GM18870 (cell line): ENCODE data around the gene DPYSL5.

Experiments
- ATAC-seq: cut with Tn5 transposase; IDR thresholded peaks from one replicate; pipeline ENCODE4 v1.9.1; 2021; ENCODE audit warnings: moderate library complexity; ENCODE audit not compliant: unreplicated experiment

Gene DPYSL5

DNA sequence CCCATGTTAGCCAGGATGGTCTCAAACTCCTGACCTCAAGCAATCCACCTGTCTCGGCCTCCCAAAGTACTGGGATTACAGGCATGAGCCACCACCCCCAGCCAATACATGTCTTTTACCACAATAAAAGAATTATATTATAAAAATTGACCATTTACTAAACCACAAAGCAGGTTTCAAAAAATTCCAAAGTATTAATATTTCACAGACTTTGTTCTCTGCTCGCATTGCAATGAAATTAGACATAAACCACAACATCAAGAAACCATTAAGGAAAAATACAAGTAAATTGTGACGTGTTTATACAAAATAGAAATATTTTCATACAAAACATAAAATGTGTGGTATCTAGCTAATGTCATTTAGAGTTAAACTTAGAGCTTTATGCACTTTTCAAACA is 109.1 kb downstream of the DPYSL5 start:
- ATAC-seq: no peak

DNA sequence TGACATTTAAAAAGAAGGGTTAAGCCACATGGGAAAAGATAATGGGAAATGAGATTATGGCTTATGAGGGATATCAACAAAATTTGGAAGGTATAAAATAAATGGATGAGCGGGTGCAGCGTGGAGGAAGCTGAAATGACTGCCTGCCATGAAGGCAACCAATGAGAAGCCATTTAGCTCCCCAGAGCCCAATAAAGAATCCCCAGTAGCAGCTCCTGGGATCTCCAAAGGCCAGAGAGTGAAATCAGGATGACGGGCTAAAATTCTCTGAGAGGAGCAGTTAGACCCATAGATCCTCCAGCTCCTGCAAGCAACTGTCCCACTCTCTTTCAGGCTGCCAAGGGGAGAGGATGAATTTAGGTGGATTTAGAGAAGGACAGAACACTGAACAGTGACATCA is 109.6 kb downstream of the DPYSL5 start:
- ATAC-seq: no peak

DNA sequence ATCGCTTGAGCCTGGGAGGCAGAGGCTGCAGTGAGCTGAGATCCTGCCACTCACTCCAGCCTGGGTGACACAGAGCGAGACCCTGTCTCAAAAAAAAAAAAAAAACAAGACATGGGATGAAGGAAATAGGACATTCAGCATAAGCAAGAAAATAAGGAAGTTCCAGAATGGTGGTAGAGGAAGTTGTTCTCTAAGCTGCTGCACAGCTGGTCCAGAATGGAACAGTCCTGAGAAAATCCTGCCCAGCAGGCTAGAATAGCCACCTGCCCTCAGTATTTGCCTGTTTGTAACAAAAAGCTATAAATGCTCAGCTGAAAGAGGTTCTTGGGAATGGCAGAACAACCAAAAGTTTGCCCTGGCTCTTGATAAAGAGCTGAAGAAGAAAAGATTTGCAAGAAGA is 111.4 kb downstream of the DPYSL5 start:
- no peak for ATAC-seq

DNA sequence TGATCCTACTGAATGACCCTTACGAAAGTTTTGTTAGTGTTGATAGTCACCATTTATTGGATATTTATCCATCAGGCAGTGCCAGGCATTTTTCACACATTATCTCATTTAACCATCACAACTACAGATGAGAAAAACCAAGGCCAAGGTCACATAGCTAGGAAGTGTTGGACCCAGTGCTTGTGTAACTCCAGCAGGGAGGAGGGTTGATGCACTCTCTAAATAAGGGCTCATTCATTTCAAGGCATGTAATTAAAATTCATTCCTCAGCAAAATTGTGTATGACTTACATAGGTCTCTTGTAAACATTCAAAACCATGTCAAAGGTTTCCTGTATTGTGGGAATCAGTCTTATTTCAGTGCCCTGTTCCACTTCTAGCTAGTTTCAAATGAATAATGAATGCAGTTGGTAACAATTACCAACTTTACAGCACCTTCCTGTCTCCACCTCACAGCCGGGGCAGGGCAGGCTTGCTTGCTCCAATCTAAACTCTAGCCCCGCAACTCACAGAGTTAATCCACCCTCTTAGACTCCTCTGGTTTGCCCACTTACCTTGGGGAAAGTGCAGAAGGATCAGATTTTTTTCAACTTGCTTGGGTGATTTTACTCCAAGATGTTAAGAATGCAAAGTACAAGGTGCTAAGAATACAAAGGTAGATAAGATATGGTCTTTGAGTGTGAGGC is 116.7 kb downstream of the DPYSL5 start:
- ATAC-seq: no peak

DNA sequence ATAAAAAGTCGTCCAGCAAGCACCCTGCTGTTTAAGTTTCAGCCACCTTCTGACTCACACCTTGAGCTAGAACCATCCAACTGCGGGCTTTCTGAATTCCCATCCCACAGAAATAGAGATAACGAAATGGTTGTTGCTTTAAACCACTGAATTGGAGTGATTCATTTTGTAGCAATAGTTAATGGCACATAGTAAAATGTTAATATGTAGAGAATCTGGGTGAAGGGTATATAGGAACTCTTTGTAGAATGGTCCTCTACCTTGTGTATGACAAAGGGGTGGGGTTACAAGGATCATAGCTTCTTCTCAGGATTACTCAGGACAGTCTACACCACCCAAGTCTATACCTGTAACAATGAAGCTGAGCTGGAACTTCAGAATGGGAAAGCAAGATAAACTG is 120.1 kb downstream of the DPYSL5 start:
- no peak for ATAC-seq

DNA sequence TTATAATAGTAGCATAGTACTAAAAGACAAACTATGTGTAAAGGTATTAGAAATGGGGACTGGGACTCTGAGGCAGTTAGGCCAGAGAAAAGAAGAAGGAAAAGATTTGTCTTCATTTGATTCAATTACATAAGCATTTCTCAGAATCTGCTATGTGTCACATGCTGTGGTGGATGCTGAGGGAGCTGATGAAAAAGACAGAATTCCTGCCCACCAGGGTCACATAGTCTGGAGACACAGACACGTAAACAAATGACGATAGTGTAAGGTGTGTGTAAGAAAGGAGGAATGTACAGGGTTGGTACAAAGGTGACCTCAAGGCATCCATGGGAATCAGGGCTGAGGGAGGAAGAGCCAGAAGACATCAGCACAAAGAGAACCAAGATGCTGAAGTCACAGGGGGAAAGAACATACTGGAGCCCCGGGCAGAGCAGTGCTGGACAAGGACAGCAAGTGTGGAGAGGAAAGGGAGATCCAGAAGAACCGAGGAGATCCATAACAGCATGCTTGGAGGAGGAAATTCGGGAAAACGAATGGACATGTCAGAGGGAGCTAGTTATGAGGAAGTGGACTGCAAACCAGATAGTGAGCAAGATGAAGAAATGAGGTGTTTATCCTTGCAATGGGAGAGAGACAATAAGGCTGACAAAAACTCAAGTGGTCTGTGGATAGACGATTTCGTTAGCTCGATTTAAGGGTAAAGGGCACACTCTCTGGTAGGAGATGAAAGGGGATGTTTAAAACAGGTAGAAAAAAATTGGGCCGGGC is 121.3 kb downstream of the DPYSL5 start:
- no peak for ATAC-seq

DNA sequence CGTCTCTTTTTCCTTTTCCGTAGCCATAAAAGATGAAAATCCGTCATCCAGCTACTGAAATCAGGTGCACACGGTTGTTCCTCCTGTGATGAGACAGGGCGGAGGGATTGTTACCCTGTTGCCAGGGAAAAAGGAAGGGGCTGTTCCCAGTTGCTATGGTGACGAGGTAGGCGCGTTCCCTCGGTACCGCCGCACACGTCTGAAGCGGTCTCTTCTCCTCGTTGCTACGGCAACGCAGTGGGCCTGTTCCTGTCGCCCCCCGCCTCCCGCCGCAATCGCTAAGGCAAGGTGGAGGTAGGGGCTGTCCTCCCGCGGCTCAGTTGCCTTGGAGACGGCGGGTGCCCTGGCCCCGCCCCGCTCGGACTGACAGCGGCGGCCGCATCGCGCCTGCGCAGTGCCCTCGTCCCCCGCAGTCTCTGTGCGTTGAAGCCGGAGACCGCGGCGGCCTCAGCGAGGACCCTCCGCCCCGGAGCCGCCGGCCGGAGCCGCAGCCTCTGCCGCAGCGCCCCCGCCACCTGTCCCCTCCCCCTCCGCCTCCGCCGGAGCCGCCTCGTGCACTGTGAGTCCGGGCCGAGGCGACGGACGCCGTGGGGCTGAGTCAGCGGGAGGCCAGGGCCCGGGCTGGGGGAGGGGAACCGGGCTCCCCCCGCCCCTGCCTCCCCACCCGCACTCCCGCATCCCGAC is 122.5 kb downstream of the DPYSL5 start, which contains the start of gene MAPRE3:
Gene MAPRE3, plus strand, starts transcription at position 394 of the 684 bp plus-strand sequence. CDS start 51,582 bp downstream, outside the sequence.
- ATAC-seq: no peak

DNA sequence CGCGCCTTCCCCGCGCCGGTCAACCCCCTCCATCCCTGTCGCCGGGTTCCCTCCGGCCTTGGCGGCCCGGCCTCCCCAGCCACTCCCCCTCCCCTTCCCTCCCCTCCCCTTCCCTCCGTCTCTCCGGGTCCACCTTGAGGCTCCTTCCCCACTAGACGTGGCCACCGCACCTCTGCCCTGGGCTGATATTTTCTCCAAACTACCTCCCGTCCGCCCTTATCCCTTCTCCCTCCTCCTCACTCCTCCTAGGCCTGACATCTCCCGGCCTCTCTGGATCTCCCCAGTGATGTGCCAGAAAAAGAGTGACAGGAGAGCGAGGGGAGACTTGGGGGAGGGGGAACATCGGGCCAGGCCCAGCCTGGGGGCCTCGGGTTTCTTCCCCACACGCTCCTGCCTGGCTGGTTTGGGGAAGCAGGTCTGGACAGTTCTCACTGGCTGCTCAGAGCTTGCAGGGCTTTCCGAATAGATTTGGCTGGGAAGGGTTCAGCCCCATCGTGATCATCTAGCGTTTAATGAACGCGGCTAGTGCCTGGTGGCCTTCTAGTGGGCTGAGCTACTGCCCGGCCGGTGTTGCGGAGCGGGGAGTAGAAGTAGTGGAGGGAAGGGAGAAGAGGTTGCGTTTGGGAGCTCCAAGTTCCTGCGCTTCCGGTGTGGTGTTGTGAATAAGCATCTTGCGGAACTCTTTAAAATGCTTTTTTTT is 123.1 kb downstream of the DPYSL5 start:
- no peak for ATAC-seq

DNA sequence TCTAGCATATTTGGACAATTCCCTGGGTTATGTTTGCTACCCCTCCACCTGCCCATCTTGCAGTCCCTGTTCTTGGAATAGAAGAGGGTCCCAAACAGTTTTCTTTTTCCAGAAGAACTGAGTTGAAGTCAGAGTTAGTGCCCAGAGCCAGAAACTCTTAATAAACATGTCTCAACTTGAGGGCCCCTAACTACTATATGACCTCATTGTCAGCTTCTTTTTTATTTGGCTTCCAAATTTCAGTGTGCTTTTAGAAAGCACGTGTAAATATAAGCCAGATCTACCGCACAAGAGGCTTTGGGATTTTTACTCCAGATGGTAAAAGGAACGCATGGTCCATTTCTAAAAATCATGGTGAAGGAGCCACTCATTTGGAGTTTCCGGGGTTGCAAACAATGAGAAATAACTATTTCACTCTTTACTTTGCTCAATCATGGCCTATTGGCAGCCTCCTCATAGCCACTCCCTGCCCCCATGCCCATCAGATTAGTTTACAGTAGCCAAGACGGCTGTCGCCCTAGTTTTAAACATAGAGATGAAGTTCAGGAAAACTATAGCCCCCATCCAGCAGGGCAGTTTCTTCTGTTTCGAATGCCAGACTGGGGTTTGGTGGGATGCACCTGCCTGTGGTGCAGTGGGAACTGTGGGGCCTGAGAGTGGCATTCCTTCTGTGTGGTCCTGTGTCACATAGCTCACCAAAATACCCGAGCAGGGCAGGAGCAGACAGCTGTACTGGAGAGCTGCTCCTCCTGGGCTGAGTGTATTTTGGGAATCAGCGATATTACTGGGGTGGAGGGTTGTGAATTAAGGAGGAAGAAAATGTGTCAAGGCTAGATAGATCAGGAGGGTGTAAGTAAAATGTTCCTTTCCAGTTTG is 124.2 kb downstream of the DPYSL5 start:
- no peak for ATAC-seq

DNA sequence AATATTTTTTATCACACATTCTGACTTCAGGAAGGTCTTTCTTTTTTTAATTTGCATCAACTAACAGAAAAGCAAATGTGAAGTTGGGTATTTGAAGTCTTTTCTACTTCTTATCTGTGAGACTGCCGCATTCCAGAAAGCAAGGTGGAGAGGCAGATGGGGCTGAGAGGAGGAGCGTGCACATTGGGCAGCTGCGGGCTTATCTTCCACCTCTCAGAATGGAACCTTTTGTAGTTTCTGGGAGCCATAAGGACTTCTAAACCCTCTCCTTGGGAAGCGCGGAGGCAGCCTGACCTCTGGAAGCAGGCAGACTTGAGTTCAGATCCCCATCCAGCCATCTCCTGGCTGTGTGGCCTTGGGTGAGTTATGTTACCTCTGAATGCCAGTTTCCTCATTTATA is 126.4 kb downstream of the DPYSL5 start:
- ATAC-seq: no peak

DNA sequence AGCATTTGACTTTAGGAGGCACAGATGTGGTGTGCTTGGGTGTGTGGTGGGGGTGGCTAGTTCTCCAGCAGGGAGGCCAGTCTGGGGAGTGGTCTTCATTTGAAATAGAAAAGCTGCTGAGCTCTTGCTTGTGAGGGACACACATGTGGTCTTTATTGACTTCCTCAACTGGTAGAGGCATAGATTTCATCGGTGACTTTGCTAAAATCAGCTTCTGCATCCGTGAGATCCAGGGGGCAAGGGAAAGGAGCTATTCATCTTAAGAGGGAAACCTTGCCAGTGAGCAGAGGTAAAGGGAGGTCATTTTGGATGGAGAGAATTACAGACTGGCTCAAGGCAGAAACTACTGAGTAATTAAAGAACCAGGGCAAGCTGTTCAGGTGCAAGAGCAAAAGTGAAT is 127.2 kb downstream of the DPYSL5 start:
- ATAC-seq: no peak

DNA sequence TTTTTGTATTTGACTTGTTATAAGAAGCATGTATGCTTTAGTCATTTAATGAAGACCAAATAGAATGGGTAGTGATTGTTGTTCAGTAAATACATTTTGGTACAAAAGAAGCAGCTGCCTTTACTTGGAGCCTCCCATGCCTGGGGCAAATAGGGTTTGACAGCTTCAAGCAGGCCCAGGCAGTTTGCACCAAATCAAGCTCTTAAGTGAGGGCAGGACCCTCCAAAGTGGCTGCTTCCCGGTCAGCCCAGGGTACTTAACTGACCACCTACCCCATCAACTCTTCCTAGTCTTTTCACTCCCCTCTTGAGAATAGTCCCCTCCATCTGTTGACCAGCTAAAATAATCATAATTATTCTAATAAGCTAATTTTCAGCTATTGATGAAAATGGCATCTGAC is 127.7 kb downstream of the DPYSL5 start:
- no peak for ATAC-seq

DNA sequence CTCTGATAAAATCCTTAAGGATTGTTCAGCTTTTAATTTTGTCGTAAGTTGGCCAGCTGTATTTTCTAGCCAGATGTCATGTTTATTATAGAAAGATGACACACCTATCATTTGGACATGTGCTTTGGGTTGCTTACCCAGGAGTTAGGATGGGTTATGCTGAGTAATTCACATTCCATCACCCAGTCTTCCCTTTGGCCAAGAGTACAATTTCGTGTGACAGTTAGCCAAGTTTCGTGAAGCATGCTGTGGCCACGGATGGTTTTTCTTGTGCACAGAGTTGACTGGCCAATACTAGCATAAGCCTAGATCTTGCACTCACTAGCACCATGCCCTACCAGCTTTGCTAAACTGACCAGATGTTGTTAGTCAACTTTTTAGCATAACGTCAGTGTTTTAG is 128.3 kb downstream of the DPYSL5 start:
- ATAC-seq: no peak

DNA sequence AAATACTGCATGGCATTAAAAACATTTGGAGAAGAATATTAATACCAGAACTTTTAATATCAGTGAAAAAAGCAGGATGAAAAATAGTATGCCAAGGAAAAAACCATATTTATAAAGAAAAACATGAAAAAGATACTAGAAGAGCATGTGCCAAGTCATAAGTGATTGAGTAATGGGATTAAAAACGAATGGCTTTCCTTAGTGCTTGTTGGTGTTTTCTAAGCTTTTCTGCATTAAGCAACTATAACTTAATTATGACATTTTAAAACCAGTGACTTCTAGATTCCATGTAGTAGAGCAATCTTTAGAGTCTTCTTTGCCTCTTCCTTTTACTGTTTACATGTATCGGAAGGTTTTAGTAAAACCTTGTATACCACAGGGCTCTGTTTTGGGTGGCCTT is 129.1 kb downstream of the DPYSL5 start:
- ATAC-seq: no peak

DNA sequence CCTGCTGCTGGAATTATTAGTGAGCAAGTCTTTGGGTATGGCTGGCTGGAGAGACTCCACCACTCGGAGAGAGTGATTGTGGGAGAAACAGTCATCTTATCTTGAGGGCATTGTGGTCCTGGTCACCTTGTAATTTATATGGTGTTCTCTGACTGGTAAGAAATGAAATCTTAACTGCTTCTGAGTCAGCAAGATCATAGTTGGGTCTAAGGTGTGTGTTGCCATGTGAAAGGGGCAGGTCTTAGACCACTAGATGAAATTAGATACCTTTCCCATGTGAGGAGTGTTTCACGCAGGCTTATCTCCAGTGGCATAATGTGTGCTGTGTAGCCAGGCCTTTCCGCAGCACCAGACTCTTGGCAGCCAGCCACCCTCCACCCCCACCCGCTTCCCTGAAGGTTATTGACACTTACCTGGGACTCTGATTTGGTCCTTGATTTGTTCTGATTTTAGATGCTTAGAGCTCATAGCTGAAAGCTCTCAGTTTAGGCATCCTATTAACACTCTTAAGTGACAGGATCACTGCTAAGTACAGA is 130.2 kb downstream of the DPYSL5 start:
- no peak for ATAC-seq

DNA sequence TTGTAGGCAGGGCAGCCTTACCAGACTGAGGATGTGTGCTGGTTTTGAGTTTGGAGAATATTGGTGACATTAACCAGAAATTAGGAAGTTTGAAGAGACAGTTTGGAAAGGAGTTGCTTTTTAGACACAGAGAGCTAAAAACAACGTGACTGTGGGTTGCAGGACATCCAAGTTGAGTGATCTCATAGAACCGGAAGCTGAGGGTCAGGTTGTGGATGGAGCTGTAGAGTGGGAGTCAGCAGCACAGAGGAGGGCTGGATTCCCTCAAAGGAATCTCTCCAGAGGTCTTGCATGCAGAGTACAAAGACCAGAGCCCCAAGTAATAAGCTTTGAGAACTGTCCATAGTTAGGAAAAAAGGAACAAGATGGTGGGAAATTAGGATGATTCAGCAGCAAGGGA is 131.8 kb downstream of the DPYSL5 start:
- ATAC-seq: no peak

DNA sequence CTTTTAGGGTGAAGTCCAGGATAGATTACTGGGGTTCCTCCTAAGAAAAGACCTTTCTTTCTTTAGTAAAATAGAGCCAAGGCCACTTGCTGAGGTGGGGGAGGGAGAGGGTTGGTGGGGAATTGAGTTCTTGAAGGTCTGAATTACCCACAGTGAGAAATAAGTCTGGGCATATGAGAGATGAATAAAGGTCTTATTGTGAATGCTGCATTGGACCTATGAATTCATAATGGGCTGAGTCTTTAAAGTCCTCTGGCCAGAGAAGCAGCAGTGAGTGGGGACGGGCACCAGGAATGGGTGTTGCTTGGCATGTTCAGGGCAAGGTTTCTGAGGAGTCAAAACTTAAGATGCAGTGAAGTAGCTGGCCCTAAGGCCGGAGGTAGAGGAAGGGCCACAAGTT is 133.0 kb downstream of the DPYSL5 start:
- ATAC-seq: no peak

DNA sequence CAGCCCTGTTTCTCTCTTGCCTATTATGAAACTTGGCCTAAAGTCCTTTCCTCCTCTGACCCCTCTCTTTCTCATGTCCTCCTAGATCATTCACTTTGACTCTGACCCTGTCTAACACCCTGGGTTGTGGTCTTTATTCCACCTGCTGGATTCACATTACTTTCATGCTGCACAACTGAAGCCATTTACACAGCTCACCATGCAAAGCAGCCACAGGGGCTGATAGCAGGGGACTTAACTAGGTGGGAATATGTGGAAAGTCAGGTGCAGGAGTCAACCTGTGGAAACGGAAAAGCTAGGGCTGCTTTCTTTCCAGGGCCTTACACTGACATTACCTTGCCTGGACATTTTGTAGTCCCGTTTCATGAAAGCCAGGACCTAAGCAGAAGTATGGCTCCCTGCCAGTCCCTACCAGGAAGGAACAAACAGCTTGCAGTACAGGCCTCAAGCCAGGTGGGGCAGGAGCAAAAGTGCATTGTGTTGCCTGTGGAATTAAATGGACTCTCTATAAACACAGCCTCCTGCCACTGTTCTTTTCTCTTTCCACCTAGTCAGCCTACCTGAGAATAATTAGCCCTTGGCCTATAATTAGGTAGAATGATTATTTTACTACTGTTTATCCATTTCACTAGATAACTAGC is 134.3 kb downstream of the DPYSL5 start:
- no peak for ATAC-seq

DNA sequence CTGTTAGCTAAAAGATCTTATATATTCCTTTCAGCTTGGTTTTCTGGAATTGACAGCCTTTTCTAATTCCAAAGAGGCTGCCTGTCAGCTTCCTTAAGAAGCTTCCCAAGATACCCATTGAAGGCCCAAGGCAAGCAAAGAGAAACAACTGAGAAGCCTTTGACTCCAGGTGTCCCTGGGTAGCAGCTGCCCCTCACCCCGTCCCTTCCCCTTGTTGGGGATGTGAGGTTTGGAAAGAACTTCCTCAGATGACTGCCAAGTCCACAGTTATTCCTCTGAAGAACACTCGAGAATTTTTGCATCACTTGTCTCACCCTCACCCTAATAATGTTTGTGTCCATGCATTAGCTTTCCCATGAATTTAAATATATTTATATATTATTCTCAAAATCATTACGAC is 135.8 kb downstream of the DPYSL5 start:
- no peak for ATAC-seq

DNA sequence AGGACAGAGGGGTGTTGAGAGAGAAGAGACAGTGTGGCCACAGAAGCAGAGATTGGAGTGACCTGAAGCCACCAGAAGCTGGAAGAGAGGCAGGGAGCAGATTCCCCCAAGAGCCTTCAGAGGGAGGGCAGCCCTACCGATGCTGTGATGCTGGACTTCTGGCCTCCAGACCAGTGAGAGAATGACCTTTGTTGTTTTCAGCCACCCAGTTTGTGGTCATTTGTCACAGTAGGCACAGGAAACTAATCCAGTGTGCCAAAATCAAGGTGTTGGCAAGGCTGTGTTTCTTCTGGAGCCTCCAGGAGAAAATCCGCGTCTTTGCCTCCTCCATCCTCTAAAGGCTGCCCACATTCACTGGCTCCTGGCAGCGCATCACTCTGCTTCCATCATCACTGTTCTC is 137.9 kb downstream of the DPYSL5 start:
- no peak for ATAC-seq
